GM10266 (cell line): ENCODE measurements around the gene GRPEL2.

Experiments
- DNase-seq: peaks from one replicate; pipeline ENCODE4 v3.0.0; 2012; ENCODE audit errors: extremely low spot score
- TF ChIP-seq, protein P1 (sequence below): IDR thresholded peaks from 2 replicates; pipeline ENCODE4 v1.5.1; 2012; ENCODE audit warnings: mild to moderate bottlenecking, low read depth; ENCODE audit not compliant: control insufficient read depth, insufficient read depth; ENCODE audit errors: missing control alignments

The GRPEL2 gene

DNA sequence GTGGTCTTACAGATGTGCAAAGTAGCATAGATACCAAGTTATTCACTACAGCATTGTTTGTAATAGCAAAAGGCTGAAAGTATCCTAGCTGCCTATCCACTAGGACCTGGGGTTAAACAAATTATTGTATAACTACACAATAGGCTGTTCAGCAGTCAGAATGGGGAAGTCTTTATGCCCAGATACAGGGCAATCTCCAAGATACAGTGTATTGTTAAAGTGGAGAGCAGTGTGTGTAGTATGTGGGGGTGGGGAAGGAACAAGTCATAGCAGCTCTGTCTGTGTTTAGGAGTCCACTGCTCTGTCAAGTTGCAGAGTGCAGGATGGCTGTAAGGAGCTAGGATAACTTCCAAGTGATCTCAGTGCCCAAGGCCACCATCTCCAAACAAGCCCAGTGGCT, 18.1 kb downstream of the GRPEL2 start:
- DNase-seq = no peak
- TF ChIP-seq, protein P1, sequence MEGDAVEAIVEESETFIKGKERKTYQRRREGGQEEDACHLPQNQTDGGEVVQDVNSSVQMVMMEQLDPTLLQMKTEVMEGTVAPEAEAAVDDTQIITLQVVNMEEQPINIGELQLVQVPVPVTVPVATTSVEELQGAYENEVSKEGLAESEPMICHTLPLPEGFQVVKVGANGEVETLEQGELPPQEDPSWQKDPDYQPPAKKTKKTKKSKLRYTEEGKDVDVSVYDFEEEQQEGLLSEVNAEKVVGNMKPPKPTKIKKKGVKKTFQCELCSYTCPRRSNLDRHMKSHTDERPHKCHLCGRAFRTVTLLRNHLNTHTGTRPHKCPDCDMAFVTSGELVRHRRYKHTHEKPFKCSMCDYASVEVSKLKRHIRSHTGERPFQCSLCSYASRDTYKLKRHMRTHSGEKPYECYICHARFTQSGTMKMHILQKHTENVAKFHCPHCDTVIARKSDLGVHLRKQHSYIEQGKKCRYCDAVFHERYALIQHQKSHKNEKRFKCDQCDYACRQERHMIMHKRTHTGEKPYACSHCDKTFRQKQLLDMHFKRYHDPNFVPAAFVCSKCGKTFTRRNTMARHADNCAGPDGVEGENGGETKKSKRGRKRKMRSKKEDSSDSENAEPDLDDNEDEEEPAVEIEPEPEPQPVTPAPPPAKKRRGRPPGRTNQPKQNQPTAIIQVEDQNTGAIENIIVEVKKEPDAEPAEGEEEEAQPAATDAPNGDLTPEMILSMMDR = no peak

DNA sequence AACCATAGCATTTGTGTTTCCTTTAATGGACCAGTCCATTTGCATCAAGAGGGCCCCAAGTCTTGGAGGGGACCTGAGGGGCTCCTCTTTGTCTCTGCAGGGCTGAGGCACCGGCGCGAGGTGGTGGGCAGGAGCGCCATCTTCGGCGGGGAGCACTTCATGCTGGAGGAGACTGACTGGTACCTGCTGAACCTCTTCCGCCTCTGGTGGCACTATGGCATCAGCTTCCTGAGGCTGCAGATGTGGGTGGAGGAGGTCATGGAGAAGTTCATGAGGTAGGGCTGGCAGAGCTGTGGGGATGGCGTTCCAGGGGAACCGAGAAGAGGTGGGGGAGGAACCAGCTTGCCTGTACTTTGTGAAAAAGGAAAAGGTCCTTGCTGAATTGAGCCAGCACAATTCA, 18.6 kb downstream of the GRPEL2 start:
- TF ChIP-seq, protein P1 = no peak
- DNase-seq = no peak

DNA sequence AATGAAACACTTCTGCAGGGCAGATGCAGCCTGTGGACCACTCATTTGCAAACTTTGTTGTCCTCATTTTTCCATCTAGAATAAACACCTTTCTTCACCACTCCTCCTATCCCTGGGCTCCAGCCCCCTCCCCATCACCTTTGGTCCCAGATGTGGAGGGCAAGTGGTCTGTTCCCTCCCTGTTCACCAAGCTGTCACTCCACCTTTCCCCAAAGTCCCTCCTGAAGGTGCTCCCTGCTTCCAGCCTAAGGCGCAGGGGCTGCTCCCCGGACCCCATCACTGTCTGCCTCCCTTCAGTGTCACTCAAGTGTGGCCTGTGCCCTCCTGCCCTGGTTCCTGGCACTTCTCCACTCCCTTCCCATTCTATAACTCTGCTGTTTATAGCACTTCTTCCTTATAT, 19.4 kb downstream of the GRPEL2 start:
- DNase-seq = no peak
- TF ChIP-seq, protein P1 = no peak

DNA sequence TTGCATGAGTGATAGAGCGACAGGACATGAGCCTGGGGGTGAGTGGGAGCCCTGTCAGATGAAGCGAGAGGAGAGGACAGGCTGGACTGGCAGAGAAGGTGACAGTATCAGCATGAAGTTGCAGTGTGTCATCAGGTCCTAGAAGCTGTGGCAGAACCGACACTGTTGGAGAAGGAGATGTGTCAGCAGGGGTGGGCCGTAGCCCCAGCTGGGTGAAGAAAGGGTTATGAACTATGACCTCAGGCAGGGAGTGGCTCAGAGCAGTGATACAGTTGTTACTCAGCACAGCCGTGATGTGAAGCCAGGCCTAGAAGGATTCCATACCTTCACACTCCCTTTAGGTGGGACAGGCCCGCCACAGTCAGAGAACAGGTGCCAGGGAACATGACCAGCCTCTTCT, 20.1 kb downstream of the GRPEL2 start:
- TF ChIP-seq, protein P1 = no peak
- DNase-seq = no peak

DNA sequence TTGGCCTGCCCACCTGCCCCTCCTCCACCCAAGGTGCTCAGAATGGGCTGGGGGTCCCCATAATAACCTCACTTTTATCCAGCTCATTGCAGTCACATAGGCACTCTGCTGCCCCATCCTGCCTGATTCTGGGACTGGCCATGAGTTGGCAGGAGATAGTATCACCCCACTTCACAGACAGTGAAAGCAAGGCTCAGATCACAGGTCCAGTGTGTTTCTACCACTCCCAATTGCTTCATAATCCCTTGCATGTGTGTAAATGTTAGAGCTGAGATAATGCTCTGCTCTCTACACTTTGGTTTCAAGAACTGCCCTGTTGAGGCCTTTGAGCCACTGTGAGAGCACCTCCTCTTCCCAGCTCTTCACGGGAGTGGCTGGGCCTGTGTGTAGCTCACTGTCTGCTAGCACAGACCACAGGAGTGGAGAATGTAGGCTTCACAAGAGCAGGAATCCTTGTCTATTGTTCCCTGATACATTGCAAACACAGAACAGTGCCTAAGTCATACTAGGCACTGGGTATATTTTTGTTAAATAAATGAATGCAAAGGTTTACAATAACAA, 20.9 kb downstream of the GRPEL2 start:
- TF ChIP-seq, protein P1 = no peak
- DNase-seq = no peak

DNA sequence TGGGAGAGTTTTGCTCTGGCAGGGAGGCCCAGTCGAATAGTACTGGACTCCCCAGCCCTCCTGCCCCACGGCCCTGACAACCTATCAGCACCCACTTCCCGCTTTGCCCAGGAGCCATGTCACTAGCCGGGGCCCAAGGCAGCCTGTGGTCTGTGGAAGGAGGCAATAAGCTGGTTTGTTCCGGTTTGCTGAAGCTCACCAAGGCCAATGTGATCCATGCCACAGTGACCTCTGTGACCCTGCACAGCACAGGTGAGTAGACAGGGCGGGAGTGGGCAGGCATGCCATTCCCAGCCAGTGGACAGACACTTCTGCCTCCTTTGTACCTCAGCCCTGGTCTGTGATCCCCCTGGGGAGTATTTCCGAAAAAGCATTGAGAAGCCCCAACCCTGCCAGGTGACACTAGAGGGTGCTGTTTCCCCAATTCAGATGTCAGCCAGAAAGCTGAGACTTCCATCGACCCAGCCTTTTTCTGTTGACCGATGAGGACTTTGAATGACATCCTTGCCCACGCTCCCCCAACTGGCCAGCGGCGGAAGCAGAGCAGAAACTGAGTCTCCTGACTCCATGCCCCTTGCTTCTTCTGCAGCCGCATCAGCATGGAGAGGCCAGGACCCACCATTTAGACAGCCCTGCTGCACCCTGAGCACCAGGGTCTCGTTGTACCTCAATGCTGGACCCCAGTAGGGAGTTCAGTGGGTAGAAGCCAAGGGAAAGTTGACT, 22.1 kb downstream of the GRPEL2 start:
- DNase-seq = peak; percentile 81
- TF ChIP-seq, protein P1 = peak; percentile 87

DNA sequence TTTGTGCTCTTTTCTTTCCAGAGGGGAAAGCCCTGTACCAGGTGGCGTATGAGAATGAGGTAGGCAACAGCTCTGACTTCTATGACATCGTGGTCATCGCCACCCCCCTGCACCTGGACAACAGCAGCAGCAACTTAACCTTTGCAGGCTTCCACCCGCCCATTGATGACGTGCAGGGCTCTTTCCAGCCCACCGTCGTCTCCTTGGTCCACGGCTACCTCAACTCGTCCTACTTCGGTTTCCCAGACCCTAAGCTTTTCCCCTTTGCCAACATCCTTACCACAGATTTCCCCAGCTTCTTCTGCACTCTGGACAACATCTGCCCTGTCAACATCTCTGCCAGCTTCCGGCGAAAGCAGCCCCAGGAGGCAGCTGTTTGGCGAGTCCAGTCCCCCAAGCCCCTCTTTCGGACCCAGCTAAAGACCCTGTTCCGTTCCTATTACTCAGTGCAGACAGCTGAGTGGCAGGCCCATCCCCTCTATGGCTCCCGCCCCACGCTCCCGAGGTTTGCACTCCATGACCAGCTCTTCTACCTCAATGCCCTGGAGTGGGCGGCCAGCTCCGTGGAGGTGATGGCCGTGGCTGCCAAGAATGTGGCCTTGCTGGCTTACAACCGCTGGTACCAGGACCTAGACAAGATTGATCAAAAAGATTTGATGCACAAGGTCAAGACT, 22.8 kb downstream of the GRPEL2 start:
- TF ChIP-seq, protein P1 = no peak
- no peak for DNase-seq
